GM12878 (cell line): ENCODE results near the gene PCDHGA5. TPM values are rescaled to one million over a fixed set of nuclear protein-coding genes. Genes with fewer than 3 reads are reported as not detected.

Experiments used
- ATAC-seq: fragments of 200-7000 bp; cut with Tn5 transposase; 3 replicates; pipeline ENCODE4 v1.9.1; 2020; ENCODE audit warnings: mild to moderate bottlenecking, moderate library complexity
- BruUV-seq: library from RNA; stranded (reverse); fragments of 400-500 nt; replicated peaks from 2 replicates; lab custom pipeline; 2021; lab: Mats Ljungman, UMichigan
- CTCF ChIA-PET: fragments of 300-600 bp; sonication (Branson Sonifier 250); formaldehyde crosslinking; extraction: SDS; loops from one replicate; lab custom pipeline; 2021; ENCODE audit warnings: inconsistent platforms; lab: Yijun Ruan, JAX
- POLR2A ChIA-PET: fragments of 350-600 bp; formaldehyde crosslinking; extraction: SDS; loops from one replicate; lab custom pipeline; 2021; ENCODE audit warnings: inconsistent platforms; lab: Charles Lee
- RAD21 ChIA-PET: fragments of 300-600 bp; sonication (Branson Sonifier 250); formaldehyde crosslinking; loops from one replicate; lab custom pipeline; 2023; ENCODE audit warnings: antibody characterized with exemption; ENCODE audit not compliant: unreplicated experiment; lab: Charles Lee
- SMC1A ChIA-PET: fragments of 300-600 bp; sonication (Branson Sonifier 250); formaldehyde crosslinking; loops from one replicate; lab custom pipeline; 2023; ENCODE audit not compliant: unreplicated experiment, uncharacterized antibody; lab: Charles Lee
- DNase-seq: peaks from one replicate; pipeline ENCODE4 v3.0.0-alpha.2; 2011; ENCODE audit warnings: low read depth, low spot score
- FAIRE-seq: peaks from 3 replicates; lab custom pipeline; 2011; peaks lifted over from hg19 to GRCh38; lab: Jason Lieb, UNC
- H2AFZ ChIP-seq: 2 replicates; pipeline ENCODE4 v1.6.0; 2011; ENCODE audit warnings: low read depth, low read length, control low read depth; ENCODE audit not compliant: control insufficient read depth
- H3K27ac ChIP-seq: 2 replicates; pipeline ENCODE4 v1.5.1; 2011; ENCODE audit warnings: control low read depth; ENCODE audit not compliant: control insufficient read depth, insufficient read depth
- H3K27me3 ChIP-seq, 2 experiments: replicated peaks in 1 of 2; 2 replicates each; pipeline versions ENCODE4 v1.6.0 to v1.6.1; 2011; ENCODE audit warnings: low read length in 1 of 2; ENCODE audit not compliant: control insufficient read depth in 2 of 2, insufficient read depth in 2 of 2
- H3K36me3 ChIP-seq, 2 experiments: 2 replicates each; pipeline ENCODE4 v1.5.1; 2011; ENCODE audit warnings: low read length in 1 of 2; ENCODE audit not compliant: control insufficient read depth in 2 of 2, insufficient read depth in 2 of 2
- H3K4me1 ChIP-seq: 2 replicates; pipeline ENCODE4 v1.6.1; 2011; ENCODE audit warnings: mild to moderate bottlenecking, low read length, moderate library complexity, mixed read lengths; ENCODE audit not compliant: control insufficient read depth, insufficient read depth
- H3K4me2 ChIP-seq: 2 replicates; pipeline ENCODE4 v1.6.0; 2011; ENCODE audit warnings: control low read depth; ENCODE audit not compliant: control insufficient read depth, insufficient read depth
- H3K4me3 ChIP-seq: fragments of 200-600 bp; sonication (generic); 2 replicates; pipeline ENCODE4 v1.5.1; 2016
- H3K79me2 ChIP-seq: 2 replicates; pipeline ENCODE4 v1.6.0; 2011; ENCODE audit warnings: low read length; ENCODE audit not compliant: control insufficient read depth, insufficient read depth
- H3K9ac ChIP-seq: 2 replicates; pipeline ENCODE4 v1.8.0; 2011; ENCODE audit warnings: low read length, control low read depth, mixed read lengths; ENCODE audit not compliant: control insufficient read depth, insufficient read depth
- H3K9me3 ChIP-seq: replicated peaks from 3 replicates; pipeline ENCODE4 v1.5.1; 2011; ENCODE audit warnings: mild to moderate bottlenecking, low read length; ENCODE audit not compliant: control insufficient read depth, insufficient read depth
- H4K20me1 ChIP-seq: 2 replicates; pipeline ENCODE4 v1.6.0; 2011; ENCODE audit not compliant: control insufficient read depth, insufficient read depth
- GABPA ChIP-seq: IDR thresholded peaks from 2 replicates; pipeline ENCODE4 v1.6.1; 2014; ENCODE audit warnings: antibody characterized with exemption, low read depth, mild to moderate bottlenecking, inconsistent platforms
- IKZF2 ChIP-seq, 2 experiments: fragments of 450-650 bp; IDR thresholded peaks; 2 replicates each; pipeline ENCODE4 v1.6.1; 2017; ENCODE audit warnings: mild to moderate bottlenecking in 2 of 2, moderate library complexity in 2 of 2
- KAT2A ChIP-seq: conservative IDR thresholded peaks from 2 replicates; pipeline ENCODE4 v1.6.1; 2011; ENCODE audit warnings: low read depth, low read length; ENCODE audit not compliant: control insufficient read depth
- WGBS: methylation state at CpG from one replicate; pipeline ENCODE4 v1.1.6; 2016; ENCODE audit warnings: low lambda C conversion rate; ENCODE audit not compliant: insufficient replicate concordance, insufficient coverage; ENCODE audit errors: missing lambda C conversion rate; 5-methylcytosine and 5-hydroxymethylcytosine counted together
- in situ Hi-C: fragments of 300-500 bp; cut with MboI; formaldehyde crosslinking; loops from 9 replicates; pipeline ENCODE4 v1.14.3; 2018; ENCODE audit warnings: mixed read lengths
- intact Hi-C: fragments of 100-400 bp; cut with micrococcal nuclease; formaldehyde crosslinking; loops from one replicate; pipeline ENCODE4 v1.14.2; 2022; ENCODE audit not compliant: unreplicated experiment
- polyA plus RNA-seq, 11 experiments: library from polyadenylated mRNA; depleted of rRNA in 4 of 11; unstranded in 6 of 11; stranded (reverse) in 5 of 11; fragments of >200 nt; fragmentation: Nextera tagmentation in 4 of 11; fragmentation: Illumina TruSeq in 1 of 11; extraction: Ambion mirVana in 4 of 11; extraction: Trizol in 1 of 11; gene quantifications; 1 replicate in 1 of 11; 2 replicates in 10 of 11; pipeline versions ENCODE4 v1.2.1 to v1.2.3, GENCODE V29; 2011 to 2016; ENCODE audit warnings: inconsistent platforms in 2 of 11, missing spikeins in 2 of 11, low read depth in 1 of 11
- total RNA-seq, 4 experiments: library from RNA; depleted of rRNA in 3 of 4; stranded (reverse); fragments of >200 nt in 3 of 4; fragmentation: Illumina TruSeq in 1 of 4; extraction: Trizol in 1 of 4; gene quantifications; 2 replicates each; pipeline versions ENCODE4 v1.2.1 to v1.2.3, GENCODE V29; 2013 to 2021

Gene PCDHGA5
- total and polyA plus RNA-seq, 10 of the 15 experiments (the other 5 are each of a cell fraction or from before 2014, with no cell fraction given), result 0.10 to 0.23 (median 0.16) TPM; not detected in 4

- Histone ChIP-seq H3K79me2 (no peaks in the 10 kb centered on the region), H2AFZ (peak overlapping the region; percentile 93), H3K4me3 (peak overlapping the region; percentile 76), H3K9ac (peak overlapping the region; percentile 67), H4K20me1 (no peaks in the 10 kb centered on the region), H3K27ac (no peak overlapping the region), H3K36me3 (no peaks in the 10 kb centered on the region), H3K4me1 (no peaks in the 10 kb centered on the region; the same call in 1 of the 2 replicates), H3K4me2 (peak overlapping the region; percentile 93), H3K27me3 (peaks cover 0 to 1% of the 10 kb centered on the region in 2 experiments; a peak in 1 of 4 replicates), H3K9me3 (peaks cover 10% of the 10 kb centered on the region; the same call in 2 of the 3 replicates)
- ChIA-PET SMC1A (interaction anchor here (0.7 to 7.4 kb wide), 20 partner anchors 8 to 206 kb away, joined by 3 to 67 read pairs (median 4); partner anchors contain the start of genes DIAPH1, PCDHGA11, PCDHGA12 and PCDHGB3), POLR2A (interaction anchor here (1.0 kb wide), 1 partner anchor 142 kb away, joined by 3 read pairs; no protein-coding TSS in a partner anchor), RAD21 (interaction anchor here (0.8 to 3.3 kb wide), 21 partner anchors 8 to 203 kb away, joined by 3 to 42 read pairs (median 5); partner anchors contain the start of genes PCDHGA1, PCDHGA11, PCDHGA12 and PCDHGA4), CTCF (interaction anchor here (0.5 to 10.9 kb wide), 46 partner anchors 8 to 209 kb away, joined by 3 to 245 read pairs (median 5); partner anchors contain the start of genes DIAPH1, PCDHB14, PCDHGA11 and PCDHGA12)
- TF ChIP-seq IKZF2 (IDR thresholded peaks at IDR 0.05) (0 out of 4 replicates have a peak, but pooled peaks of 1 of the 2 experiments have one; percentile 6), GABPA (peak; percentile 51; the same call in 1 of the 2 replicates), KAT2A (no peak)
- intact Hi-C loops (loop anchor here (2.0 kb wide), 1 partner anchor 93 kb away; the partner anchor contains the start of gene TAF7), in situ Hi-C loops (no loop called here)
- BruUV-seq, result no TSS peak
- DNase-seq (no peak), ATAC-seq (no peak), FAIRE-seq (no peak)
- WGBS, result 32% methylated on average over 25 of the region's 25 CpGs
These were observed 49.6 kb downstream of the PCDHGA5 start for GRCh38 chr5:141413540-141414069.
